GM12878 (cell line): ENCODE results near the gene MAPKBP1.

Experiments
- BHLHE40 ChIP-seq, 2 experiments: fragments of 450-650 bp in 1 of 2; IDR thresholded peaks; 2 replicates each; pipeline ENCODE4 v1.6.1; 2011 to 2017; ENCODE audit warnings: low read depth in 2 of 2, borderline replicate concordance in 1 of 2, improper control_type of control experiment in 1 of 2, low read length in 1 of 2, mild to moderate bottlenecking in 1 of 2
- CREM ChIP-seq: IDR thresholded peaks from 2 replicates; pipeline ENCODE4 v1.6.1; 2014; ENCODE audit warnings: antibody characterized with exemption, low read depth
- CTCF ChIP-seq, 3 experiments: IDR thresholded peaks in 2 of 3; conservative IDR thresholded peaks in 1 of 3; 2 replicates each; pipeline ENCODE4 v1.5.1; 2011; ENCODE audit warnings: low read depth in 3 of 3, low read length in 3 of 3, mild to moderate bottlenecking in 3 of 3, control low read depth in 2 of 3, moderate library complexity in 2 of 3, inconsistent platforms in 1 of 3, mixed read lengths in 1 of 3; ENCODE audit not compliant: control insufficient read depth in 2 of 3, insufficient read depth in 1 of 3; ENCODE audit errors: extremely low read depth in 1 of 3
- EGR1 ChIP-seq, 2 experiments: IDR thresholded peaks; 1 replicate in 1 of 2; 2 replicates in 1 of 2; pipeline ENCODE4 v1.6.1; 2011 to 2012; ENCODE audit warnings: low read depth in 2 of 2, low read length in 2 of 2, borderline replicate concordance in 1 of 2, mild to moderate bottlenecking in 1 of 2, moderate library complexity in 1 of 2
- EP300 ChIP-seq, 2 experiments: fragments of 150-350 bp in 1 of 2; IDR thresholded peaks; 2 replicates each; pipeline ENCODE4 v1.6.1; 2011 to 2012; ENCODE audit warnings: low read depth in 2 of 2, low read length in 2 of 2, borderline replicate concordance in 1 of 2, improper control_type of control experiment in 1 of 2, inconsistent platforms in 1 of 2; ENCODE audit not compliant: control insufficient read depth in 1 of 2
- EZH2 ChIP-seq: IDR thresholded peaks from 2 replicates; pipeline ENCODE4 v1.6.1; 2012; ENCODE audit warnings: low read depth, mild to moderate bottlenecking, control low read depth, inconsistent platforms, low read length, borderline replicate concordance; ENCODE audit not compliant: control insufficient read depth
- FOS ChIP-seq: IDR thresholded peaks from 3 replicates; pipeline ENCODE4 v1.6.1; 2011; ENCODE audit warnings: borderline replicate concordance; ENCODE audit not compliant: insufficient read length; ENCODE audit errors: extremely low read depth
- HCFC1 ChIP-seq: fragments of 150-350 bp; IDR thresholded peaks from 2 replicates; pipeline ENCODE4 v1.6.1; 2014; ENCODE audit warnings: low read length
- RAD21 ChIP-seq: IDR thresholded peaks from 2 replicates; pipeline ENCODE4 v1.6.1; 2011; ENCODE audit warnings: mild to moderate bottlenecking, low read depth, low read length, moderate library complexity; ENCODE audit not compliant: insufficient read depth
- RELA ChIP-seq: fragments of 450-650 bp; IDR thresholded peaks from 2 replicates; pipeline ENCODE4 v1.8.0; 2014; ENCODE audit warnings: borderline replicate concordance; ENCODE audit not compliant: partially characterized antibody
- YY1 ChIP-seq: IDR thresholded peaks from 2 replicates; pipeline ENCODE4 v1.6.1; 2011; ENCODE audit warnings: low read depth, mild to moderate bottlenecking, low read length
- ZNF384 ChIP-seq: IDR thresholded peaks from 2 replicates; pipeline ENCODE4 v1.6.1; 2012; ENCODE audit warnings: low read depth, mild to moderate bottlenecking, low read length, improper control_type of control experiment, borderline replicate concordance
- TF ChIP-seq, protein P1 (sequence below): fragments of 450-650 bp; IDR thresholded peaks from 2 replicates; pipeline ENCODE4 v1.6.1; 2018; ENCODE audit warnings: borderline replicate concordance, mild to moderate bottlenecking; ENCODE audit not compliant: partially characterized antibody

- no peak for TF ChIP-seq RAD21
- TF ChIP-seq CTCF (IDR thresholded peaks at IDR 0.05 in 2 of 3, conservative IDR thresholded peaks at IDR 0.05 in 1 of 3; ENCODE audit: control insufficient read depth in 2 of 3, extremely low read depth in 1 of 3, insufficient read depth in 1 of 3, low read depth in 3 of 3, low read length in 3 of 3), result no peak
- no peak for TF ChIP-seq ZNF384
- no peak for TF ChIP-seq FOS
- TF ChIP-seq EGR1 (IDR thresholded peaks at IDR 0.05; ENCODE audit: borderline replicate concordance in 1 of 2, low read depth in 2 of 2, low read length in 2 of 2), result no peak
- TF ChIP-seq BHLHE40 (IDR thresholded peaks at IDR 0.05; ENCODE audit: borderline replicate concordance in 1 of 2, low read depth in 2 of 2, low read length in 1 of 2), result peak; percentile 53 to 69; a peak in 3 of 4 replicates
- TF ChIP-seq RELA, result no peak
- TF ChIP-seq EP300 (IDR thresholded peaks at IDR 0.05; ENCODE audit: borderline replicate concordance in 1 of 2, control insufficient read depth in 1 of 2, low read depth in 2 of 2, low read length in 2 of 2), result no peak
- TF ChIP-seq HCFC1, result no peak
- TF ChIP-seq CREM, result no peak
- TF ChIP-seq EZH2, result no peak
- TF ChIP-seq YY1, result no peak
- TF ChIP-seq, protein P1, sequence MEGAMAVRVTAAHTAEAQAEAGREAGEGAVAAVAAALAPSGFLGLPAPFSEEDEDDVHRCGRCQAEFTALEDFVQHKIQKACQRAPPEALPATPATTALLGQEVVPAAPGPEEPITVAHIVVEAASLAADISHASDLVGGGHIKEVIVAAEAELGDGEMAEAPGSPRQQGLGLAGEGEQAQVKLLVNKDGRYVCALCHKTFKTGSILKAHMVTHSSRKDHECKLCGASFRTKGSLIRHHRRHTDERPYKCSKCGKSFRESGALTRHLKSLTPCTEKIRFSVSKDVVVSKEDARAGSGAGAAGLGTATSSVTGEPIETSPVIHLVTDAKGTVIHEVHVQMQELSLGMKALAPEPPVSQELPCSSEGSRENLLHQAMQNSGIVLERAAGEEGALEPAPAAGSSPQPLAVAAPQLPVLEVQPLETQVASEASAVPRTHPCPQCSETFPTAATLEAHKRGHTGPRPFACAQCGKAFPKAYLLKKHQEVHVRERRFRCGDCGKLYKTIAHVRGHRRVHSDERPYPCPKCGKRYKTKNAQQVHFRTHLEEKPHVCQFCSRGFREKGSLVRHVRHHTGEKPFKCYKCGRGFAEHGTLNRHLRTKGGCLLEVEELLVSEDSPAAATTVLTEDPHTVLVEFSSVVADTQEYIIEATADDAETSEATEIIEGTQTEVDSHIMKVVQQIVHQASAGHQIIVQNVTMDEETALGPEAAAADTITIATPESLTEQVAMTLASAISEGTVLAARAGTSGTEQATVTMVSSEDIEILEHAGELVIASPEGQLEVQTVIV, result no peak
Observed at GRCh38 chr15:41832875-41833274, 58.6 kb downstream of the MAPKBP1 start.
